OCI-LY1 (cell line): ENCODE results near the gene PHF19.

ENCODE experiments used
- H2AFZ ChIP-seq: fragments of 200-600 bp; sonication (generic), shearing (Covaris generic); 2 replicates; pipeline ENCODE4 v1.6.0; 2014; ENCODE audit warnings: antibody characterized with exemption, mild to moderate bottlenecking, low read length
- H3F3A ChIP-seq: fragments of 200-600 bp; sonication (generic), shearing (Covaris generic); 2 replicates; pipeline ENCODE4 v1.6.0; 2014; ENCODE audit warnings: mild to moderate bottlenecking, antibody characterized with exemption, low read length, moderate library complexity; ENCODE audit not compliant: insufficient read depth
- H3K27ac ChIP-seq: fragments of 200-600 bp; sonication (generic); 2 replicates; pipeline ENCODE4 v1.5.1; 2014; ENCODE audit warnings: low read length, mixed run types, mild to moderate bottlenecking, low read depth; ENCODE audit not compliant: poor library complexity, severe bottlenecking
- H3K27me3 ChIP-seq: fragments of 200-600 bp; sonication (generic); 2 replicates; pipeline ENCODE4 v1.6.0; 2014; ENCODE audit warnings: antibody characterized with exemption, mild to moderate bottlenecking, low read length, moderate library complexity; ENCODE audit not compliant: insufficient read depth
- H3K36me3 ChIP-seq: fragments of 200-600 bp; sonication (generic); 2 replicates; pipeline ENCODE4 v1.6.1; 2014; ENCODE audit warnings: mild to moderate bottlenecking, antibody characterized with exemption, low read length, moderate library complexity, mixed read lengths; ENCODE audit not compliant: insufficient read depth
- H3K4me1 ChIP-seq: fragments of 200-600 bp; sonication (generic); 2 replicates; pipeline ENCODE4 v1.5.1; 2014; ENCODE audit warnings: mild to moderate bottlenecking, low read length, moderate library complexity; ENCODE audit not compliant: insufficient read depth, severe bottlenecking
- H3K4me2 ChIP-seq: fragments of 200-600 bp; sonication (generic), shearing (Covaris generic); 2 replicates; pipeline ENCODE4 v1.6.1; 2014; ENCODE audit warnings: low read length
- H3K4me3 ChIP-seq: fragments of 200-600 bp; sonication (generic); 2 replicates; pipeline ENCODE4 v1.5.1; 2014; ENCODE audit warnings: low read length, low read depth, mild to moderate bottlenecking, mixed read lengths; ENCODE audit not compliant: poor library complexity, severe bottlenecking
- H3K79me2 ChIP-seq: fragments of 200-600 bp; shearing (Covaris generic); 2 replicates; pipeline ENCODE4 v1.6.1; 2016; ENCODE audit warnings: mixed run types, low read length, mixed read lengths; ENCODE audit not compliant: insufficient read depth
- H3K9ac ChIP-seq: fragments of 200-600 bp; sonication (generic), shearing (Covaris generic); 2 replicates; pipeline ENCODE4 v1.6.1; 2014; ENCODE audit warnings: mild to moderate bottlenecking, low read length, mixed read lengths
- H3K9me2 ChIP-seq: fragments of 200-600 bp; sonication (generic), shearing (Covaris generic); 2 replicates; pipeline ENCODE4 v1.6.1; 2014; ENCODE audit warnings: low read depth, mild to moderate bottlenecking, low read length, mixed read lengths
- H3K9me3 ChIP-seq: fragments of 200-600 bp; shearing (Covaris generic); 2 replicates; pipeline ENCODE4 v1.6.1; 2014; ENCODE audit warnings: low read length, mixed read lengths
- H4K20me1 ChIP-seq: fragments of 200-600 bp; sonication (generic), shearing (Covaris generic); 2 replicates; pipeline ENCODE4 v1.6.0; 2016; ENCODE audit warnings: mild to moderate bottlenecking, low read length; ENCODE audit not compliant: insufficient read depth
- CTCF ChIP-seq: fragments of 200-600 bp; sonication (generic), shearing (Covaris generic); IDR thresholded peaks from 2 replicates; pipeline ENCODE4 v1.5.1; 2017; ENCODE audit warnings: mild to moderate bottlenecking, antibody characterized with exemption, low read length, moderate library complexity, mixed read lengths
- EZH2 ChIP-seq: fragments of 200-600 bp; sonication (generic), shearing (Covaris generic); IDR thresholded peaks from 2 replicates; pipeline ENCODE4 v1.8.0; 2017; ENCODE audit warnings: borderline replicate concordance, mixed run types, mild to moderate bottlenecking, antibody characterized with exemption, low read length, moderate library complexity, mixed read lengths

PHF19 gene

DNA sequence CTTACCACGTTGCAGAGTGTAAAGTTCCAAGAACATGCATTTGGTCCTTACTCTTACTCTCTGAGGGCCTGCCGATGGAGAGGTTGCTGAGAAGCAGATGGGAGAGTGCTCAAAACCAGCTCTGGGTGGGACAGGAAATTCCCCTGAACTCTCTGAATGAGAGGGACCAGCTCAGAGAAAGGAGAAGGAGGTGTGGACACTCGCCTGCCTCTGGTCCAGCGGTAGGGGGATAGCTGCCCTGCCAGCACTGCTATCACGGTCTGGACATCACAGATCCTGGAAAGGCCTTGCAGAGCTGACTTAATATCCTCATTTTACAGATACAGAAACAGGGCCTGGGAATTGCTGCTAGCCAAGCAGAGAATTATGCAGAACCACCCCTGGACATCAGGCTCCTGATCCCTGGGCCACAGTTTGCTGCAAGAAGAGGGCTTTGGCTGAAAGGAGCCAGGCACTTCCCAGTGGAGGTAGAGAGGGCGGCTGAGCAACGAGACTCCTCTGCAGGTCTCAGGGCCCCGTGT lies 44.7 kb upstream of the PHF19 start:
- no peak overlapping the region for H3K9ac ChIP-seq
- no peak overlapping the region for H3K27ac ChIP-seq
- peaks cover 6% of the 10 kb centered on the region; the same call in 1 of the 2 replicates for H3K36me3 ChIP-seq
- no peaks in the 10 kb centered on the region for H3K9me3 ChIP-seq
- H3K27me3 ChIP-seq, result no peaks in the 10 kb centered on the region
- H3F3A ChIP-seq, result no peaks in the 10 kb centered on the region
- no peaks in the 10 kb centered on the region for H3K79me2 ChIP-seq
- H2AFZ ChIP-seq, result no peak overlapping the region
- H3K4me1 ChIP-seq, result peaks cover 12% of the 10 kb centered on the region
- H3K4me3 ChIP-seq, result no peak overlapping the region
- no peaks in the 10 kb centered on the region for H3K9me2 ChIP-seq
- no peak overlapping the region for H3K4me2 ChIP-seq
- H4K20me1 ChIP-seq, result no peaks in the 10 kb centered on the region
- TF ChIP-seq CTCF (no peak), EZH2 (no peak)

- no peak overlapping the region for H2AFZ ChIP-seq
- no peak overlapping the region for H3K27ac ChIP-seq
Observed at GRCh38 chr9:120920806-120921178, 43.8 kb upstream of the PHF19 start.

DNA sequence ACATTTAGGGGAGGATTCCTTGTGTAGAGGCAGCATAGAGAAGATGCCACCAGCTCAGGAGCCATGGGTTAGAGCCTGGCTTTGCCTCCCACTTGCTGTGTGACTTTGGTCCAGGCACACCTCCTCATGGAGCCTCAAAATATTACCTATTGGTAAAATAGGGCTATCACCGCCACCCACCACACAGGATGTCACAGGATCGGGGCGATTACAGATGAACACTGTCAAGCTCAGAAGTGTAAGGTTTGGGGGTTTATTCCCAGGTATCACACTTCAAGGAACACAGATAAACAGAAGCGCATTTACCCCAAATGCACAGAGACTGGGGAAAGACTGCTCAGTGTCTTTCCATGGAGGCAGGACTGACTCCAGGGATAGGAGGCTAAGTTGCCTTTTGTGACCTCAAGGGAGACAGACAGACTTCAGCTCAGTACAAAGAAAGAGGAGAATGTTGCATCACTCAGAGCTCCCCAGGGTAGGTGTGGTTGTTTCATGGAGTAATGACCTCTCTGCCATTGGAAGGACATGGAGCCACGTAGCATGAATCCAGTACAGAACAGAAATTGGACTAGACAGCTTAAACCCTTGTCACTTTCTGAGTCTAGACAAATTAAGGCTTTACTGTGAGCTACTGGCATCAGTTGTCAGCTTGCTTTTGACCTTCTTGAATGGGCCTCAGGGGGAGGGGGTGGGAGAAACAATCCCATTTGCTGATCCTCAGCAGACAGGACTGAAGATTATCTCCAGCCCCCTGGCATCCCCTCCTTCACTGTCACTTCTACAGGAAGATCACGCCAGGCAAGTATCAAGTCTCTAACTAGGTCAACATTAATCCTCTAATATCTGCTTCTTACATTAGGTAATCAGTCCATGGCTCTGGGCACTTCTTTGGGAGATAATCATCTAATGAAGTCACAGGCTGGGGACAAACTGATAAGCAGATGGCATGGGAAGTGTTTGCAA lies 43.1 kb upstream of the PHF19 start:
- peaks cover 10% of the 10 kb centered on the region for H3K4me1 ChIP-seq
- H4K20me1 ChIP-seq, result no peaks in the 10 kb centered on the region
- H3K4me3 ChIP-seq, result no peak overlapping the region
- H3F3A ChIP-seq, result no peaks in the 10 kb centered on the region
- peaks cover 6% of the 10 kb centered on the region; the same call in 1 of the 2 replicates for H3K36me3 ChIP-seq
- no peaks in the 10 kb centered on the region for H3K79me2 ChIP-seq
- H3K4me2 ChIP-seq, result no peak overlapping the region
- TF ChIP-seq EZH2 (no peak), CTCF (no peak)
- no peaks in the 10 kb centered on the region for H3K27me3 ChIP-seq
- no peak overlapping the region for H2AFZ ChIP-seq
- H3K9ac ChIP-seq, result no peak overlapping the region
- H3K27ac ChIP-seq, result no peak overlapping the region
- H3K9me2 ChIP-seq, result no peaks in the 10 kb centered on the region
- no peaks in the 10 kb centered on the region for H3K9me3 ChIP-seq

More at GRCh38 chr9:120920806-120921178, 43.8 kb upstream of the PHF19 start:
- Histone ChIP-seq H4K20me1 (no peaks in the 10 kb centered on the region), H3K36me3 (peaks cover 6% of the 10 kb centered on the region; the same call in 1 of the 2 replicates), H3F3A (no peaks in the 10 kb centered on the region), H3K9ac (no peak overlapping the region), H3K9me3 (no peaks in the 10 kb centered on the region), H3K9me2 (no peaks in the 10 kb centered on the region), H3K27me3 (no peaks in the 10 kb centered on the region), H3K4me1 (peaks cover 12% of the 10 kb centered on the region), H3K4me2 (no peak overlapping the region), H3K4me3 (no peak overlapping the region), H3K79me2 (no peaks in the 10 kb centered on the region)
- no peak for TF ChIP-seq CTCF
- TF ChIP-seq EZH2, result no peak
